Liver (tissue), 3 donors: Measurements from ENCODE around the gene TSC22D2.

Experiments
- ATF3 ChIP-seq: IDR thresholded peaks from 2 replicates; pipeline ENCODE4 v1.6.1; 2016; ENCODE audit warnings: antibody characterized with exemption
- CTCF ChIP-seq: fragments of 150-350 bp; IDR thresholded peaks from 2 replicates; pipeline ENCODE4 v1.5.1; 2017; ENCODE audit warnings: improper control_type of control experiment, low read depth, low read length; ENCODE audit not compliant: missing input control
- JUND ChIP-seq, 2 donors: IDR thresholded peaks; 2 replicates each; pipeline ENCODE4 v1.6.1; 2016; ENCODE audit warnings: antibody characterized with exemption in 2 of 2
- REST ChIP-seq: IDR thresholded peaks from 2 replicates; pipeline ENCODE4 v1.6.1; 2016; ENCODE audit warnings: antibody characterized with exemption, mild to moderate bottlenecking
- RXRA ChIP-seq, 2 donors: IDR thresholded peaks; 2 replicates each; pipeline ENCODE4 v1.6.1; 2017 to 2018; ENCODE audit warnings: antibody characterized with exemption in 2 of 2, mild to moderate bottlenecking in 1 of 2
- ZBTB33 ChIP-seq: IDR thresholded peaks from 2 replicates; pipeline ENCODE4 v1.6.1; 2016; ENCODE audit warnings: antibody characterized with exemption
- donor health status: healthy.
- donor health status: healthy.

GRCh38 chr3:150414258-150414657, 6.2 kb downstream of the TSC22D2 start:
- TF ChIP-seq CTCF (no peak), ZBTB33 (no peak), REST (no peak), JUND (IDR thresholded peaks at IDR 0.05) (no peak), ATF3 (no peak), RXRA (IDR thresholded peaks at IDR 0.05) (no peak)
